HEK293T (cell line): ENCODE results near the gene CDH15.
"Not testable (repeated sequence)": the region's sequence is repeated elsewhere in the genome, so short reads cannot be mapped to it uniquely, and the experiment has no call there.

Experiments used
- CTCF ChIA-PET: fragments of 350-600 bp; formaldehyde crosslinking; extraction: SDS; loops from one replicate; lab custom pipeline; 2021; ENCODE audit warnings: antibody characterized with exemption, inconsistent platforms; lab: Yijun Ruan, JAX
- POLR2A ChIA-PET: fragments of 350-600 bp; formaldehyde crosslinking; extraction: SDS; loops from one replicate; lab custom pipeline; 2020; ENCODE audit warnings: antibody characterized with exemption, inconsistent platforms; lab: Yijun Ruan, JAX
- DNase-seq: peaks from one replicate; pipeline ENCODE4 v3.0.0; 2012; ENCODE audit warnings: mixed read lengths; ENCODE audit errors: extremely low spot score
- ARNT ChIP-seq: fragments of 450-650 bp; IDR thresholded peaks from 2 replicates; pipeline ENCODE4 v1.6.1; 2017; ENCODE audit warnings: mild to moderate bottlenecking
- BHLHE40 ChIP-seq: fragments of 450-650 bp; IDR thresholded peaks from 2 replicates; pipeline ENCODE4 v1.6.1; 2016; ENCODE audit warnings: mild to moderate bottlenecking, moderate library complexity, borderline replicate concordance
- CTBP1 ChIP-seq: fragments of 450-650 bp; IDR thresholded peaks from 2 replicates; pipeline ENCODE4 v1.6.1; 2016; ENCODE audit warnings: borderline replicate concordance
- ELF4 ChIP-seq: fragments of 450-650 bp; IDR thresholded peaks from 2 replicates; pipeline ENCODE4 v1.6.1; 2017; ENCODE audit warnings: antibody characterized with exemption
- FOXA1 ChIP-seq: fragments of 450-650 bp; IDR thresholded peaks from 2 replicates; pipeline ENCODE4 v1.6.1; 2016; ENCODE audit warnings: mild to moderate bottlenecking
- FOXK2 ChIP-seq: fragments of 450-650 bp; IDR thresholded peaks from 2 replicates; pipeline ENCODE4 v1.6.1; 2016; ENCODE audit warnings: mild to moderate bottlenecking
- FOXM1 ChIP-seq: fragments of 450-650 bp; IDR thresholded peaks from 2 replicates; pipeline ENCODE4 v1.6.1; 2017; ENCODE audit warnings: mild to moderate bottlenecking, borderline replicate concordance
- HDGF ChIP-seq: fragments of 450-650 bp; IDR thresholded peaks from 2 replicates; pipeline ENCODE4 v1.6.1; 2017; ENCODE audit warnings: antibody characterized with exemption, borderline replicate concordance
- L3MBTL2 ChIP-seq: fragments of 450-650 bp; conservative IDR thresholded peaks from 2 replicates; pipeline ENCODE4 v1.6.1; 2016; ENCODE audit warnings: mild to moderate bottlenecking
- LEF1 ChIP-seq: fragments of 450-650 bp; IDR thresholded peaks from 2 replicates; pipeline ENCODE4 v1.6.1; 2017; ENCODE audit warnings: mild to moderate bottlenecking, borderline replicate concordance
- NFRKB ChIP-seq: fragments of 450-650 bp; IDR thresholded peaks from 2 replicates; pipeline ENCODE4 v1.6.1; 2016; ENCODE audit warnings: mild to moderate bottlenecking, moderate library complexity
- SP1 ChIP-seq: fragments of 450-650 bp; IDR thresholded peaks from 2 replicates; pipeline ENCODE4 v1.6.1; 2017
- SUZ12 ChIP-seq: fragments of 450-650 bp; IDR thresholded peaks from 2 replicates; pipeline ENCODE4 v1.6.1; 2016; ENCODE audit warnings: mild to moderate bottlenecking
- TARDBP ChIP-seq: fragments of 450-650 bp; IDR thresholded peaks from 2 replicates; pipeline ENCODE4 v1.6.1; 2016
- ZNF384 ChIP-seq: fragments of 450-650 bp; IDR thresholded peaks from 2 replicates; pipeline ENCODE4 v1.6.1; 2016
- TF ChIP-seq, protein P1 (sequence below): fragments of 450-650 bp; IDR thresholded peaks from 2 replicates; pipeline ENCODE4 v1.6.1; 2016

CDH15 gene

GRCh38 chr16:89179656-89180315 lies 8.2 kb downstream of the CDH15 start:
- DNase-seq, result no peak
- no peak for TF ChIP-seq CTBP1
- no peak for TF ChIP-seq TARDBP
- no peak for TF ChIP-seq ARNT
- TF ChIP-seq, protein P1, sequence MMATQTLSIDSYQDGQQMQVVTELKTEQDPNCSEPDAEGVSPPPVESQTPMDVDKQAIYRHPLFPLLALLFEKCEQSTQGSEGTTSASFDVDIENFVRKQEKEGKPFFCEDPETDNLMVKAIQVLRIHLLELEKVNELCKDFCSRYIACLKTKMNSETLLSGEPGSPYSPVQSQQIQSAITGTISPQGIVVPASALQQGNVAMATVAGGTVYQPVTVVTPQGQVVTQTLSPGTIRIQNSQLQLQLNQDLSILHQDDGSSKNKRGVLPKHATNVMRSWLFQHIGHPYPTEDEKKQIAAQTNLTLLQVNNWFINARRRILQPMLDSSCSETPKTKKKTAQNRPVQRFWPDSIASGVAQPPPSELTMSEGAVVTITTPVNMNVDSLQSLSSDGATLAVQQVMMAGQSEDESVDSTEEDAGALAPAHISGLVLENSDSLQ, result no peak
- TF ChIP-seq SP1, result no peak
- no peak for TF ChIP-seq ELF4
- TF ChIP-seq NFRKB, result no peak
- TF ChIP-seq BHLHE40, result no peak
- TF ChIP-seq FOXA1, result no peak
- no peak for TF ChIP-seq FOXK2
- no peak for TF ChIP-seq L3MBTL2
- TF ChIP-seq ZNF384, result no peak
- CTCF ChIA-PET, result no interaction called here
- POLR2A ChIA-PET, result interaction anchor here (1.0 kb wide), 1 partner anchor 367 kb away, joined by 3 read pairs; no protein-coding TSS in a partner anchor

- TF ChIP-seq FOXK2 (no peak), FOXA1 (no peak), ARNT (no peak), FOXM1 (no peak), ELF4 (no peak), LEF1 (no peak), SP1 (no peak), TARDBP (no peak), HDGF (no peak), SUZ12 (no peak), L3MBTL2 (no peak), ZNF384 (no peak), NFRKB (no peak), BHLHE40 (no peak), CTBP1 (no peak)
- TF ChIP-seq, protein P1, result no peak
- DNase-seq, result no peak
- ChIA-PET POLR2A (no interaction called here), CTCF (no interaction called here)
Observed at GRCh38 chr16:89183463-89183862, 11.9 kb downstream of the CDH15 start.

DNA sequence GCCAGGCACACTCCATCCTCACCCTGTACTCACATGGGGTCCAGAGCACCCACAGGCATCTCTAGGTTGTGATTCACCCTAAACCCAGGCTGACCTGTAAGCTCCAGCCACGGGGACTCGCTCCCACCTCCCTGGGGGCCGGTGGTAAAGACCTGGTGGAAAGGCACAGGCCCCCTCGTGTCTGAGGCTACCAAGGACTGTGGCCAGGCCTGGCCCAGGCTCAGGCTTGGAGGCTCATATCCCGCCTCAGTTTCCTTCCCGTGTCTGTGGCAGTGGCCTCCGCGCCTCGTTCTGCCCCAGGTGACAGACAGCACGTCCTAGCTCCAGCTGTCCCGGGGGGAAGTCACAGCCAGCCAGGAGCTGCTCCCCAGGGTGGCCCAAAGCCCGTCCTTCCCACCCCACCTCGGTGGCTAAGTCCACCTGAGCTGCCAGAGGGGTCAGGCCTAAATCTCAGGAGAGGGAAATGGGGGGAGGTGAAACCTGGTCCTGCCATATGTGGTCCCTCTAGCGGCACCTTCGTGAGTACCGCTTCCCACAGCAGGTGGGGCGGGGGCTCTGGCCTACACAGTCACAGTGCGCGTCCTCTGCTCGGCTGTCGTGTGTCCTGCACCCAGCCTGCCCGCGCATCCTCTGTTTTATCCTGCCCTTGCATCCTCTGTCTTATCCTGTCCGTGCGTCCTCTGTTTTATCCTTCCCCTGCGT lies 12.6 kb downstream of the CDH15 start:
- ChIA-PET CTCF (no interaction called here), POLR2A (no interaction called here)
- DNase-seq, result no peak
- TF ChIP-seq BHLHE40 (no peak), L3MBTL2 (no peak), SP1 (no peak), LEF1 (no peak)
- TF ChIP-seq, protein P1, result no peak

- CTCF ChIA-PET, result no interaction called here
- POLR2A ChIA-PET, result no interaction called here
- TF ChIP-seq FOXA1, result no peak
Observed at GRCh38 chr16:89184677-89184932, 13.1 kb downstream of the CDH15 start.

DNA sequence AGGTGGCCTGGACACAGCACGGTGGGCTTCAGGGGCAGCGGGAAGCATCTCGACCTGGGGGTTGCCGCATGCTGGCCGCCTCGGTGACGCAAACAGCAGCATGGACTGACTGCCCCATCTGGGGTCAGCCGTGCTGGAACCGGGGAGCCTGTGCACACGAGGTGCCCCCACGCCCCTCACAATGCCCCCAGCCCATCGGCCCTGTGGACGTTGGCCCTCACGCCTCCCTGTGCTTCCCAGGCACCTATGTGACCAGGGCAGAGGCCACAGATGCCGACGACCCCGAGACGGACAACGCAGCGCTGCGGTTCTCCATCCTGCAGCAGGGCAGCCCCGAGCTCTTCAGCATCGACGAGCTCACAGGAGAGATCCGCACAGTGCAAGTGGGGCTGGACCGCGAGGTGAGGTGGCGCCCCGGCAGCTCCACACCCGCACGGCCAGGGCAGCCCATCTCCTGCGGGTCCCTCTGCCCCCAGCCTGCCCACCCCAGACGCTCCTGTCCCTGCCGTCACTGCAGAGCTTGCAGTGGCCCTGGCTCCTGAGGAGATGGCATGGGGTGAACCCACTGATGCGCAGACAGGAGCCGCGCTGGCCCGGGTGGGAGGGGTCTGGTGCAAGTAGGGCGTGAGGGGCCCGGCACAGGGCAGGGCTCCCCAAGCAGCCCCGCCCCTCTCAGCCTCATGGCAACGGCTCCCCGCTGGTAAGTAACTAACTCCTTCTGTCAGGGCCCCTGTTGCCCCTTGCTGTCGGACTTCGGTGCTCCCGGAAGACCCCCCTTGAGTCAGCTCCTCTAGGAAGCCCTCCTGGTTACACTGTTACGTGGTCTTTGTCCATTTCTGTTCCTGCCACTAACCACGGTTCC lies 13.6 kb downstream of the CDH15 start:
- ChIA-PET POLR2A (no interaction called here), CTCF (no interaction called here)
- TF ChIP-seq HDGF, result no peak
- TF ChIP-seq CTBP1, result no peak
- TF ChIP-seq FOXA1, result no peak
- TF ChIP-seq ARNT, result no peak
- no peak for TF ChIP-seq SUZ12
- no peak for TF ChIP-seq LEF1
- TF ChIP-seq FOXK2, result no peak
- no peak for TF ChIP-seq L3MBTL2
- TF ChIP-seq, protein P1, result no peak
- TF ChIP-seq BHLHE40, result no peak
- TF ChIP-seq FOXM1, result no peak
- TF ChIP-seq TARDBP, result no peak
- TF ChIP-seq ZNF384, result no peak

More at GRCh38 chr16:89184677-89184932, 13.1 kb downstream of the CDH15 start:
- DNase-seq, result no peak

GRCh38 chr16:89185887-89186592 lies 14.5 kb downstream of the CDH15 start:
- POLR2A ChIA-PET, CTCF ChIA-PET, DNase-seq: not testable (repeated sequence)

More for the DNA sequence above, 13.6 kb downstream of the CDH15 start:
- no peak for DNase-seq

DNA sequence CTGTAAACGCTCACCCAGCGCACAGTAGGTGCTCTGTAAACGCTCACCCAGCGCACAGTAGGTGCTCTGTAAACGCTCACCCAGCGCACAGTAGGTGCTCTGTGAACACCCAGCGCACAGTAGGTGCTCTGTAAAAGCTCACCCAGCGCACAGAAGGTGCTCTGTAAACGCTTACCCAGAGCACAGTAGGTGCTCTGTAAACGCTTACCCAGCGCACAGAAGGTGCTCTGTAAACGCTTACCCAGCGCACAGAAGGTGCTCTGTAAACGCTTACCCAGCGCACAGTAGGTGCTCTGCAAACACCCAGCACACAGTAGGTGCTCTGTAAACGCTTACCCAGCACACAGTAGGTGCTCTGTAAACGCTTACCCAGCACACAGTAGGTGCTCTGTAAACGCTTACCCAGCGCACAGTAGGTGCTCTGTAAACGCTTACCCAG lies 15.1 kb downstream of the CDH15 start:
- CTCF ChIA-PET, POLR2A ChIA-PET, DNase-seq: not testable (repeated sequence)
